ENCODE results near the gene ERI2.

The ERI2 gene

GRCh38 chr16:20806168-20807050 lies at the start of gene ERI2, which contains the start of gene REXO5:
TSS of gene ERI2 (minus strand) at chr16:20806472. CDS start at chr16:20806430, 42 bp downstream.
TSS of gene REXO5 (plus strand) at chr16:20806527. CDS start at chr16:20806954, 427 bp downstream.
- DNase-seq: peak; percentile 97

- no peak for DNase-seq
Observed at GRCh38 chr16:20854963-20855362, 48.7 kb upstream of the ERI2 start.

GRCh38 chr16:20853981-20854620 lies 47.8 kb upstream of the ERI2 start:
- DNase-seq: no peak

GRCh38 chr16:20853143-20853542 lies 46.9 kb upstream of the ERI2 start:
- DNase-seq: no peak

GRCh38 chr16:20851601-20852000 lies 45.3 kb upstream of the ERI2 start:
- DNase-seq: peak; percentile 89

GRCh38 chr16:20850981-20851380 lies 44.7 kb upstream of the ERI2 start:
- DNase-seq: no peak

GRCh38 chr16:20849589-20850390 lies 43.5 kb upstream of the ERI2 start:
- DNase-seq: peak; percentile 81

GRCh38 chr16:20847550-20847949 lies 41.3 kb upstream of the ERI2 start:
- no peak for DNase-seq

GRCh38 chr16:20846551-20846950 lies 40.3 kb upstream of the ERI2 start:
- no peak for DNase-seq

- no peak for DNase-seq
Observed at GRCh38 chr16:20846030-20846429, 39.8 kb upstream of the ERI2 start.

GRCh38 chr16:20844588-20844987 lies 38.3 kb upstream of the ERI2 start:
- no peak for DNase-seq

- DNase-seq: no peak
Observed at GRCh38 chr16:20844054-20844453, 37.8 kb upstream of the ERI2 start.

GRCh38 chr16:20839504-20839903 lies 33.2 kb upstream of the ERI2 start:
- DNase-seq: no peak

GRCh38 chr16:20838240-20838639 lies 32.0 kb upstream of the ERI2 start:
- no peak for DNase-seq

GRCh38 chr16:20833086-20833485 lies 26.8 kb upstream of the ERI2 start:
- no peak for DNase-seq

GRCh38 chr16:20830372-20830771 lies 24.1 kb upstream of the ERI2 start:
- DNase-seq: no peak

GRCh38 chr16:20829536-20829935 lies 23.3 kb upstream of the ERI2 start:
- DNase-seq: no peak

- DNase-seq: no peak
Observed at GRCh38 chr16:20826039-20826566, 19.8 kb upstream of the ERI2 start.

GRCh38 chr16:20822521-20823325 lies 16.5 kb upstream of the ERI2 start:
- no peak for DNase-seq

- no peak for DNase-seq
Observed at GRCh38 chr16:20821682-20822081, 15.4 kb upstream of the ERI2 start.

- DNase-seq: no peak
Observed at GRCh38 chr16:20818929-20819585, 12.8 kb upstream of the ERI2 start.

- no peak for DNase-seq
Observed at GRCh38 chr16:20814784-20815183, 8.5 kb upstream of the ERI2 start.
